Skeletal muscle tissue (tissue), 4 donors: ENCODE measurements around the gene NKIRAS2. TPM values are rescaled to one million over a fixed set of nuclear protein-coding genes. Genes with fewer than 3 reads are reported as not detected.
A peak's percentile ranks its signal among the peaks of the same experiment; 100 is the strongest.

Experiments used
- H3K27ac ChIP-seq: one replicate; pipeline ENCODE4 v1.7.0; 2013; ENCODE audit warnings: mild to moderate bottlenecking, low read depth, low read length, inconsistent platforms
- H3K27me3 ChIP-seq, 3 donors: one replicate each; pipeline ENCODE4 v1.7.0; 2013; ENCODE audit warnings: low read length in 3 of 3; ENCODE audit not compliant: control insufficient read depth in 3 of 3, insufficient read depth in 3 of 3
- H3K36me3 ChIP-seq, 3 donors: one replicate each; pipeline ENCODE4 v1.7.0; 2013; ENCODE audit warnings: low read length in 3 of 3; ENCODE audit not compliant: control insufficient read depth in 3 of 3, insufficient read depth in 3 of 3
- H3K4me1 ChIP-seq, 3 donors: one replicate each; pipeline ENCODE4 v1.7.0; 2013; ENCODE audit warnings: low read length in 3 of 3, mild to moderate bottlenecking in 3 of 3; ENCODE audit not compliant: control insufficient read depth in 3 of 3, insufficient read depth in 3 of 3
- H3K4me3 ChIP-seq, 3 donors: one replicate each; pipeline ENCODE4 v1.7.0; 2013; ENCODE audit warnings: low read length in 3 of 3
- H3K9ac ChIP-seq, 3 donors: one replicate each; pipeline ENCODE4 v1.7.0; 2013; ENCODE audit warnings: low read length in 3 of 3, mild to moderate bottlenecking in 3 of 3, moderate library complexity in 2 of 3, low read depth in 1 of 3
- H3K9me3 ChIP-seq, 3 donors: one replicate each; pipeline ENCODE4 v1.7.0; 2013; ENCODE audit warnings: low read length in 3 of 3; ENCODE audit not compliant: control insufficient read depth in 3 of 3
- total RNA-seq: library from RNA; depleted of rRNA; stranded (reverse); fragments of >200 nt; gene quantifications from one replicate; pipeline ENCODE4 v1.2.3, GENCODE V29; 2014
- donor health status: Osteomylitis.

The NKIRAS2 gene
- total RNA-seq, 1 donor from 2014 or later = 22.4 TPM

- no peaks in the 10 kb centered on the region for H3K27me3 ChIP-seq
- H3K9me3 ChIP-seq = no peaks in the 10 kb centered on the region
- H3K4me3 ChIP-seq = no peak overlapping the region
- H3K9ac ChIP-seq = peak overlapping the region in 1 of 3 donors; percentile 25
- H3K4me1 ChIP-seq = peaks cover 4 to 18% (median 17%) of the 10 kb centered on the region in 3 donors
- H3K36me3 ChIP-seq = peaks cover 0 to 2% (median 0%) of the 10 kb centered on the region in 3 donors
- H3K27ac ChIP-seq = no peak overlapping the region
These were observed 42.0 kb downstream of the NKIRAS2 start for GRCh38 chr17:42061646-42062487.

- no peaks in the 10 kb centered on the region for H3K27me3 ChIP-seq
- no peak overlapping the region for H3K4me3 ChIP-seq
- no peak overlapping the region for H3K27ac ChIP-seq
These were observed 42.8 kb downstream of the NKIRAS2 start for GRCh38 chr17:42062681-42063080.

GRCh38 chr17:42065201-42065600, 45.3 kb downstream of the NKIRAS2 start:
- Histone ChIP-seq H3K27ac (no peak overlapping the region), H3K4me1 (peaks cover 24 to 45% (median 37%) of the 10 kb centered on the region in 3 donors), H3K9ac (no peak overlapping the region)

More at GRCh38 chr17:42062681-42063080, 42.8 kb downstream of the NKIRAS2 start:
- peaks cover 11 to 25% (median 24%) of the 10 kb centered on the region in 3 donors for H3K4me1 ChIP-seq
- H3K9me3 ChIP-seq = no peaks in the 10 kb centered on the region
- peaks cover 0 to 2% (median 0%) of the 10 kb centered on the region in 3 donors for H3K36me3 ChIP-seq
- peak overlapping the region in 2 of 3 donors; percentile 19 to 25 for H3K9ac ChIP-seq

GRCh38 chr17:42067371-42068091, 47.6 kb downstream of the NKIRAS2 start:
- no peaks in the 10 kb centered on the region for H3K36me3 ChIP-seq
- peaks cover 0 to 6% (median 2%) of the 10 kb centered on the region in 3 donors for H3K27me3 ChIP-seq
- peak overlapping the region in 1 of 3 donors; percentile 21 for H3K4me3 ChIP-seq
- peaks cover 24 to 60% (median 52%) of the 10 kb centered on the region in 3 donors for H3K4me1 ChIP-seq
- H3K9me3 ChIP-seq = no peaks in the 10 kb centered on the region
- peak overlapping the region; percentile 27 to 74 (median 38) for H3K9ac ChIP-seq
- H3K27ac ChIP-seq = peak overlapping the region; percentile 83

More at GRCh38 chr17:42065201-42065600, 45.3 kb downstream of the NKIRAS2 start:
- no peak overlapping the region for H3K4me3 ChIP-seq
- no peaks in the 10 kb centered on the region for H3K9me3 ChIP-seq
- H3K36me3 ChIP-seq = peaks cover 0 to 2% (median 0%) of the 10 kb centered on the region in 3 donors
- no peaks in the 10 kb centered on the region for H3K27me3 ChIP-seq

GRCh38 chr17:42068979-42069378, 49.1 kb downstream of the NKIRAS2 start:
- no peaks in the 10 kb centered on the region for H3K36me3 ChIP-seq
- no peak overlapping the region for H3K4me3 ChIP-seq
- H3K27ac ChIP-seq = peak overlapping the region; percentile 83
- H3K27me3 ChIP-seq = peaks cover 0 to 6% (median 6%) of the 10 kb centered on the region in 3 donors
- H3K9me3 ChIP-seq = no peaks in the 10 kb centered on the region
- H3K4me1 ChIP-seq = peaks cover 20 to 54% (median 43%) of the 10 kb centered on the region in 3 donors
- peak overlapping the region in 1 of 3 donors; percentile 74 for H3K9ac ChIP-seq

- Histone ChIP-seq H3K4me3 (peak overlapping the region; percentile 13 to 61 (median 30)), H3K27me3 (peaks cover 0 to 6% (median 6%) of the 10 kb centered on the region in 3 donors), H3K9ac (peak overlapping the region in 2 of 3 donors; percentile 8 to 81)
These were observed 51.9 kb downstream of the NKIRAS2 start for GRCh38 chr17:42071810-42072209.

GRCh38 chr17:42072323-42073187, 52.7 kb downstream of the NKIRAS2 start:
- Histone ChIP-seq H3K9me3 (no peaks in the 10 kb centered on the region), H3K9ac (peak overlapping the region; percentile 33 to 81 (median 56)), H3K4me1 (peaks cover 25 to 56% (median 44%) of the 10 kb centered on the region in 3 donors), H3K36me3 (no peaks in the 10 kb centered on the region), H3K4me3 (peak overlapping the region; percentile 30 to 68 (median 61)), H3K27ac (peak overlapping the region; percentile 18), H3K27me3 (peaks cover 0 to 6% (median 6%) of the 10 kb centered on the region in 3 donors)

More at GRCh38 chr17:42071810-42072209, 51.9 kb downstream of the NKIRAS2 start:
- Histone ChIP-seq H3K9me3 (no peaks in the 10 kb centered on the region), H3K36me3 (no peaks in the 10 kb centered on the region), H3K4me1 (peaks cover 24 to 54% (median 42%) of the 10 kb centered on the region in 3 donors), H3K27ac (no peak overlapping the region)
